Activated naive CD8-positive, alpha-beta T cell (primary cell): ENCODE measurements around the gene DUSP21.
"Not testable (repeated sequence)": the region's sequence is repeated elsewhere in the genome, so short reads cannot be mapped to it uniquely, and the experiment has no call there.

ENCODE experiments used
- H3K27ac Mint-ChIP-seq: one replicate; pipeline ENCODE4 v1.8.0; 2021; ENCODE audit warnings: mixed read lengths
- H3K27me3 Mint-ChIP-seq: one replicate; pipeline ENCODE4 v1.8.0; 2021; ENCODE audit warnings: mixed read lengths
- H3K36me3 Mint-ChIP-seq: one replicate; pipeline ENCODE4 v1.8.0; 2021; ENCODE audit warnings: mixed read lengths
- H3K4me1 Mint-ChIP-seq: one replicate; pipeline ENCODE4 v1.8.0; 2021; ENCODE audit warnings: low read depth, mixed read lengths
- H3K4me3 Mint-ChIP-seq: one replicate; pipeline ENCODE4 v1.8.0; 2021; ENCODE audit warnings: mild to moderate bottlenecking, mixed read lengths
- H3K9me3 Mint-ChIP-seq: one replicate; pipeline ENCODE4 v1.8.0; 2021; ENCODE audit warnings: low read depth, mixed read lengths

DUSP21 gene

GRCh38 chrX:44871931-44872820, 28.4 kb downstream of the DUSP21 start:
- Mint-ChIP-seq H3K27me3 (no peaks in the 10 kb centered on the region), H3K4me1 (peaks cover 20% of the 10 kb centered on the region), H3K9me3 (no peaks in the 10 kb centered on the region), H3K27ac (peak overlapping the region; percentile 94), H3K4me3 (peak overlapping the region; percentile 91), H3K36me3 (no peaks in the 10 kb centered on the region)

GRCh38 chrX:44872821-44873414, 29.1 kb downstream of the DUSP21 start, which contains the start of gene KDM6A:
TSS of gene KDM6A (plus strand) at chrX:44873188. CDS start at chrX:44873552, 364 bp downstream.
- Mint-ChIP-seq H3K4me1 (peaks cover 24% of the 10 kb centered on the region), H3K27ac (peak within 1 kb of the TSS; percentile 99), H3K9me3 (no peaks in the 10 kb centered on the region), H3K4me3 (peak within 1 kb of the TSS; percentile 97), H3K36me3 (no peaks in the 10 kb centered on the region), H3K27me3 (no peaks in the 10 kb centered on the region)

- peak overlapping the region; percentile 97 for H3K4me3 Mint-ChIP-seq
- no peaks in the 10 kb centered on the region for H3K9me3 Mint-ChIP-seq
- H3K27ac Mint-ChIP-seq: peak overlapping the region; percentile 99
- peaks cover 26% of the 10 kb centered on the region for H3K4me1 Mint-ChIP-seq
- no peaks in the 10 kb centered on the region for H3K27me3 Mint-ChIP-seq
- H3K36me3 Mint-ChIP-seq: no peaks in the 10 kb centered on the region
These were observed 29.8 kb downstream of the DUSP21 start for GRCh38 chrX:44873415-44874276.

GRCh38 chrX:44874420-44875184, 30.8 kb downstream of the DUSP21 start:
- peak overlapping the region; percentile 97 for H3K4me3 Mint-ChIP-seq
- peaks cover 30% of the 10 kb centered on the region for H3K4me1 Mint-ChIP-seq
- H3K27ac Mint-ChIP-seq: peak overlapping the region; percentile 99
- no peaks in the 10 kb centered on the region for H3K36me3 Mint-ChIP-seq
- H3K27me3 Mint-ChIP-seq: no peaks in the 10 kb centered on the region
- H3K9me3 Mint-ChIP-seq: no peaks in the 10 kb centered on the region

GRCh38 chrX:44875185-44875489, 31.3 kb downstream of the DUSP21 start:
- peak overlapping the region; percentile 99 for H3K27ac Mint-ChIP-seq
- H3K36me3 Mint-ChIP-seq: no peaks in the 10 kb centered on the region
- peaks cover 32% of the 10 kb centered on the region for H3K4me1 Mint-ChIP-seq
- H3K4me3 Mint-ChIP-seq: peak overlapping the region; percentile 97
- no peaks in the 10 kb centered on the region for H3K9me3 Mint-ChIP-seq
- H3K27me3 Mint-ChIP-seq: no peaks in the 10 kb centered on the region

GRCh38 chrX:44876086-44876485, 32.3 kb downstream of the DUSP21 start:
- no peaks in the 10 kb centered on the region for H3K36me3 Mint-ChIP-seq
- no peak overlapping the region for H3K27ac Mint-ChIP-seq
- H3K27me3 Mint-ChIP-seq: no peaks in the 10 kb centered on the region
- H3K9me3 Mint-ChIP-seq: no peaks in the 10 kb centered on the region
- H3K4me3 Mint-ChIP-seq: peak overlapping the region; percentile 97
- peaks cover 37% of the 10 kb centered on the region for H3K4me1 Mint-ChIP-seq

- H3K9me3 Mint-ChIP-seq: no peaks in the 10 kb centered on the region
- no peak overlapping the region for H3K27ac Mint-ChIP-seq
- no peaks in the 10 kb centered on the region for H3K36me3 Mint-ChIP-seq
- no peaks in the 10 kb centered on the region for H3K27me3 Mint-ChIP-seq
- peaks cover 36% of the 10 kb centered on the region for H3K4me1 Mint-ChIP-seq
- peak overlapping the region; percentile 44 for H3K4me3 Mint-ChIP-seq
These were observed 32.9 kb downstream of the DUSP21 start for GRCh38 chrX:44876767-44877166.

DNA sequence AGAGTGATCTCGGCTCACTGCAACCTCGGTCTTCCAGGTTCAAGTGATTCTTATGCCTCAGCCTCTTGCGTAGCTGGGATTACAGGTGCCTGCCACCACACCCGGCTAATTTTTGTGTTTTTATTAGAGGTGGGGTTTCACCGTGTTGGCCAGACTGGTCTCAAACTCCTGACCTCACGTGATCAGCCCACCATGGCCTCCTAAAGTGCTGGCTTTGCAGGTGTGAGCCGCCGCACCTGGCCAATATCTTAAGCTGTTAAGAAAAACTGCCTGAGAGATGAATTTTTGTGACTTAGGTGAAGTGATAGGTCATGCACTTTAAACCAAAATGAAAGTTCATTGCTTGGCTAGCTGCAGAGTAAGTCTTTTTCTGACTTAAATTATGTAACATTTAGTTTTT, 35.0 kb downstream of the DUSP21 start:
- H3K27me3 Mint-ChIP-seq: no peaks in the 10 kb centered on the region
- H3K9me3 Mint-ChIP-seq: no peaks in the 10 kb centered on the region
- peaks cover 49% of the 10 kb centered on the region for H3K4me1 Mint-ChIP-seq
- no peaks in the 10 kb centered on the region for H3K36me3 Mint-ChIP-seq
- H3K27ac Mint-ChIP-seq: no peak overlapping the region
- H3K4me3 Mint-ChIP-seq: no peak overlapping the region

GRCh38 chrX:44881549-44881948, 37.7 kb downstream of the DUSP21 start:
- no peaks in the 10 kb centered on the region for H3K9me3 Mint-ChIP-seq
- no peak overlapping the region for H3K27ac Mint-ChIP-seq
- no peaks in the 10 kb centered on the region for H3K27me3 Mint-ChIP-seq
- peak overlapping the region; percentile 23 for H3K4me3 Mint-ChIP-seq
- H3K36me3 Mint-ChIP-seq: no peaks in the 10 kb centered on the region
- peaks cover 53% of the 10 kb centered on the region for H3K4me1 Mint-ChIP-seq

- H3K4me1 Mint-ChIP-seq: peaks cover 51% of the 10 kb centered on the region
- H3K9me3 Mint-ChIP-seq: no peaks in the 10 kb centered on the region
- no peaks in the 10 kb centered on the region for H3K36me3 Mint-ChIP-seq
- no peak overlapping the region for H3K27ac Mint-ChIP-seq
- no peak overlapping the region for H3K4me3 Mint-ChIP-seq
- no peaks in the 10 kb centered on the region for H3K27me3 Mint-ChIP-seq
These were observed 38.8 kb downstream of the DUSP21 start for GRCh38 chrX:44882635-44883034.

DNA sequence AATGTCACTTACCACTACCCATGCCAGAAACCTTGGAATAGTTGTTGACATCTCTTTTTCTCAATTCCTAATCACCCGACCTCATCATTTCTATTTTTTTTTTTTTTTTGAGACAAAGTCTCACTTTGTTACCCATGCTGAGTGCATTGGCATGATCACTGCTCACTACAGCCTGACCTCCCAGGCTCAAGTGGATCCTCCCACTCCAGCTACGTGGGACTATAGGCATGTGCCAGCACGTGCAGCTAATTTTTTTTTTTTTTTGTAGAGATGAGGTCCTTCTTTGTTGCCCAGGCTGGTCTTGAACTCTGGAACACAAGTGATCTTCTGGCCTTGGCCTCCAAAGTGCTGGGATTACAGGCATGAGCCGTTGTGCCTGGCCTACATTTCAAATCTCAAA, 41.1 kb downstream of the DUSP21 start:
- no peaks in the 10 kb centered on the region for H3K36me3 Mint-ChIP-seq
- H3K9me3 Mint-ChIP-seq: no peaks in the 10 kb centered on the region
- peaks cover 53% of the 10 kb centered on the region for H3K4me1 Mint-ChIP-seq
- no peak overlapping the region for H3K4me3 Mint-ChIP-seq
- H3K27ac Mint-ChIP-seq: no peak overlapping the region
- no peaks in the 10 kb centered on the region for H3K27me3 Mint-ChIP-seq

DNA sequence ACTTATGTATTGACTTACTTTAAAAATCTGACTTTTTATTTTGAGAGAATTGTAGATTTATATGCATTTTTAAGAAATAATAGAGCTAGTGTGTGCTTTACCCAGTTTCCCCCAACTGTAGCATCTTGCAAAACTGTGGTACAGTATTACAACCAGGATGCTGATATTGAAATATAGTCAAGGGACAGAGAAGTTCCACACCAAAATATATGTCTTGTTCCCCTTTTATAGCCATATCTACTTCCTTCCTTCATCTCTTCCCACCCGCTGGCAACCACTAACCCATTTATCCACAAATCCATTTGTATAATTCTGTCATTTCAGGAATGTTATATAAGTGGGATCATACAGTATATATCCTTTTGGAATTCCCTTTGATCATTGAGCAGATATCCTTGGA, 46.0 kb downstream of the DUSP21 start:
- no peaks in the 10 kb centered on the region for H3K36me3 Mint-ChIP-seq
- H3K27ac Mint-ChIP-seq: peak overlapping the region; percentile 54
- H3K27me3 Mint-ChIP-seq: no peaks in the 10 kb centered on the region
- H3K9me3 Mint-ChIP-seq: no peaks in the 10 kb centered on the region
- peak overlapping the region; percentile 63 for H3K4me3 Mint-ChIP-seq
- peaks cover 36% of the 10 kb centered on the region for H3K4me1 Mint-ChIP-seq

- peak overlapping the region; percentile 54 for H3K27ac Mint-ChIP-seq
- H3K9me3 Mint-ChIP-seq: no peaks in the 10 kb centered on the region
- peak overlapping the region; percentile 63 for H3K4me3 Mint-ChIP-seq
- no peaks in the 10 kb centered on the region for H3K36me3 Mint-ChIP-seq
- no peaks in the 10 kb centered on the region for H3K27me3 Mint-ChIP-seq
- peaks cover 34% of the 10 kb centered on the region for H3K4me1 Mint-ChIP-seq
These were observed 46.4 kb downstream of the DUSP21 start for GRCh38 chrX:44890247-44890646.

GRCh38 chrX:44890687-44891086, 46.9 kb downstream of the DUSP21 start:
- not testable (repeated sequence) for H3K27ac Mint-ChIP-seq, H3K27me3 Mint-ChIP-seq, H3K4me3 Mint-ChIP-seq, H3K9me3 Mint-ChIP-seq, H3K36me3 Mint-ChIP-seq
- peaks cover 35% of the 10 kb centered on the region for H3K4me1 Mint-ChIP-seq
